HepG2 (cell line): Measurements from ENCODE around the gene SYCE3.

Experiments used
- FOXK2 ChIP-seq: fragments of 450-650 bp; IDR thresholded peaks from 2 replicates; pipeline ENCODE4 v1.6.1; 2016
- KAT7 ChIP-seq: IDR thresholded peaks from 2 replicates; pipeline ENCODE4 v1.6.1; 2018; ENCODE audit warnings: borderline replicate concordance, missing compliant biosample characterization
- NCOR1 ChIP-seq: fragments of 200-600 bp; sonication (generic); IDR thresholded peaks from 2 replicates; pipeline ENCODE4 v1.7.0; 2017; ENCODE audit warnings: antibody characterized with exemption, low read length, borderline replicate concordance
- NFRKB ChIP-seq: fragments of 450-650 bp; IDR thresholded peaks from 2 replicates; pipeline ENCODE4 v1.6.1; 2017
- NR2C2 ChIP-seq: sonication (generic); formaldehyde crosslinking; IDR thresholded peaks from 2 replicates; pipeline ENCODE4 v1.4.0; 2020; ENCODE audit warnings: missing genetic modification reagents, mild to moderate bottlenecking, moderate library complexity, borderline replicate concordance
- NR2F2 ChIP-seq: IDR thresholded peaks from 2 replicates; pipeline ENCODE4 v1.6.1; 2012; ENCODE audit warnings: low read depth, inconsistent platforms, borderline replicate concordance
- PCBP2 ChIP-seq: fragments of 200-400 bp; formaldehyde crosslinking; optimal IDR thresholded peaks from 2 replicates; pipeline ENCODE3; 2018; ENCODE audit warnings: low read length, low read depth; ENCODE audit not compliant: poor library complexity, severe bottlenecking
- TAF1 ChIP-seq: sonication (generic); formaldehyde crosslinking; IDR thresholded peaks from 2 replicates; pipeline ENCODE4 v1.4.0; 2020; ENCODE audit warnings: missing genetic modification reagents
- YY1 ChIP-seq: IDR thresholded peaks from 2 replicates; pipeline ENCODE4 v1.6.1; 2011; ENCODE audit warnings: low read length, low read depth, moderate library complexity, mild to moderate bottlenecking; ENCODE audit not compliant: insufficient read depth, insufficient replicate concordance
- ZBTB7A ChIP-seq: sonication (generic); formaldehyde crosslinking; IDR thresholded peaks from 2 replicates; pipeline ENCODE4 v1.8.0; 2022; ENCODE audit warnings: mild to moderate bottlenecking, missing genetic modification reagents
- ZNF512 ChIP-seq: sonication (generic); formaldehyde crosslinking; IDR thresholded peaks from 2 replicates; pipeline ENCODE4 v1.4.0; 2020; ENCODE audit warnings: mild to moderate bottlenecking, missing genetic modification reagents
- ZNF670 ChIP-seq: sonication (generic); formaldehyde crosslinking; IDR thresholded peaks from 2 replicates; pipeline ENCODE4 v1.8.0; 2022; ENCODE audit warnings: mild to moderate bottlenecking, missing genetic modification reagents, borderline replicate concordance

GRCh38 chr22:50526108-50526833, 36.4 kb downstream of the SYCE3 start:
- TF ChIP-seq ZNF670 (peak; percentile 38; the same call in 1 of the 2 replicates), NR2F2 (no peak), FOXK2 (no peak), YY1 (peak; percentile 50), TAF1 (CRISPR knock-in tag) (peak; percentile 37), ZBTB7A (CRISPR knock-in tag) (no peak), ZNF512 (CRISPR knock-in tag) (no peak), NCOR1 (no peak), KAT7 (CRISPR knock-in tag) (no peak; the same call in 1 of the 2 replicates), NR2C2 (CRISPR knock-in tag) (no peak), PCBP2 (no peak), NFRKB (no peak)
